Subcutaneous adipose tissue (tissue), 4 donors: ENCODE results near the gene RAD51B. TPM values are rescaled to one million over a fixed set of nuclear protein-coding genes. Genes with fewer than 3 reads are reported as not detected.

Experiments
- CTCF ChIP-seq: fragments of 450-650 bp; IDR thresholded peaks from one replicate; pipeline ENCODE4 v1.5.1; 2016; ENCODE audit warnings: low read depth, mild to moderate bottlenecking, control low read depth, antibody characterized with exemption, moderate library complexity
- total RNA-seq, 4 donors: library from RNA; depleted of rRNA; stranded (reverse); fragments of >200 nt; gene quantifications; one replicate each; pipeline ENCODE4 v1.1.0, GENCODE V29; 2016

Gene RAD51B
- total RNA-seq, 4 donors from 2014 or later, result 9.7 to 24.1 (median 16.7) TPM

GRCh38 chr14:68576031-68576430, 756.5 kb downstream of the RAD51B start:
- no peak for TF ChIP-seq CTCF

- no peak for TF ChIP-seq CTCF
Observed at GRCh38 chr14:68576496-68577244, 757.1 kb downstream of the RAD51B start.

- no peak for TF ChIP-seq CTCF
Observed at GRCh38 chr14:68577802-68578541, 758.4 kb downstream of the RAD51B start.

GRCh38 chr14:68578597-68578996, 759.0 kb downstream of the RAD51B start:
- TF ChIP-seq CTCF, result no peak

GRCh38 chr14:68580096-68580645, 760.6 kb downstream of the RAD51B start:
- no peak for TF ChIP-seq CTCF

GRCh38 chr14:68580671-68581070, 761.1 kb downstream of the RAD51B start:
- TF ChIP-seq CTCF, result no peak
